Measurements from ENCODE around the gene PLA2G2F.

GRCh38 chr1:20142001-20142710 lies 3.0 kb downstream of the PLA2G2F start:
- TF ChIP-seq, protein P1, sequence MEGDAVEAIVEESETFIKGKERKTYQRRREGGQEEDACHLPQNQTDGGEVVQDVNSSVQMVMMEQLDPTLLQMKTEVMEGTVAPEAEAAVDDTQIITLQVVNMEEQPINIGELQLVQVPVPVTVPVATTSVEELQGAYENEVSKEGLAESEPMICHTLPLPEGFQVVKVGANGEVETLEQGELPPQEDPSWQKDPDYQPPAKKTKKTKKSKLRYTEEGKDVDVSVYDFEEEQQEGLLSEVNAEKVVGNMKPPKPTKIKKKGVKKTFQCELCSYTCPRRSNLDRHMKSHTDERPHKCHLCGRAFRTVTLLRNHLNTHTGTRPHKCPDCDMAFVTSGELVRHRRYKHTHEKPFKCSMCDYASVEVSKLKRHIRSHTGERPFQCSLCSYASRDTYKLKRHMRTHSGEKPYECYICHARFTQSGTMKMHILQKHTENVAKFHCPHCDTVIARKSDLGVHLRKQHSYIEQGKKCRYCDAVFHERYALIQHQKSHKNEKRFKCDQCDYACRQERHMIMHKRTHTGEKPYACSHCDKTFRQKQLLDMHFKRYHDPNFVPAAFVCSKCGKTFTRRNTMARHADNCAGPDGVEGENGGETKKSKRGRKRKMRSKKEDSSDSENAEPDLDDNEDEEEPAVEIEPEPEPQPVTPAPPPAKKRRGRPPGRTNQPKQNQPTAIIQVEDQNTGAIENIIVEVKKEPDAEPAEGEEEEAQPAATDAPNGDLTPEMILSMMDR (IDR thresholded peaks at IDR 0.05; ENCODE audit: insufficient read depth, low read length), result no peak
- TF ChIP-seq, protein P2, sequence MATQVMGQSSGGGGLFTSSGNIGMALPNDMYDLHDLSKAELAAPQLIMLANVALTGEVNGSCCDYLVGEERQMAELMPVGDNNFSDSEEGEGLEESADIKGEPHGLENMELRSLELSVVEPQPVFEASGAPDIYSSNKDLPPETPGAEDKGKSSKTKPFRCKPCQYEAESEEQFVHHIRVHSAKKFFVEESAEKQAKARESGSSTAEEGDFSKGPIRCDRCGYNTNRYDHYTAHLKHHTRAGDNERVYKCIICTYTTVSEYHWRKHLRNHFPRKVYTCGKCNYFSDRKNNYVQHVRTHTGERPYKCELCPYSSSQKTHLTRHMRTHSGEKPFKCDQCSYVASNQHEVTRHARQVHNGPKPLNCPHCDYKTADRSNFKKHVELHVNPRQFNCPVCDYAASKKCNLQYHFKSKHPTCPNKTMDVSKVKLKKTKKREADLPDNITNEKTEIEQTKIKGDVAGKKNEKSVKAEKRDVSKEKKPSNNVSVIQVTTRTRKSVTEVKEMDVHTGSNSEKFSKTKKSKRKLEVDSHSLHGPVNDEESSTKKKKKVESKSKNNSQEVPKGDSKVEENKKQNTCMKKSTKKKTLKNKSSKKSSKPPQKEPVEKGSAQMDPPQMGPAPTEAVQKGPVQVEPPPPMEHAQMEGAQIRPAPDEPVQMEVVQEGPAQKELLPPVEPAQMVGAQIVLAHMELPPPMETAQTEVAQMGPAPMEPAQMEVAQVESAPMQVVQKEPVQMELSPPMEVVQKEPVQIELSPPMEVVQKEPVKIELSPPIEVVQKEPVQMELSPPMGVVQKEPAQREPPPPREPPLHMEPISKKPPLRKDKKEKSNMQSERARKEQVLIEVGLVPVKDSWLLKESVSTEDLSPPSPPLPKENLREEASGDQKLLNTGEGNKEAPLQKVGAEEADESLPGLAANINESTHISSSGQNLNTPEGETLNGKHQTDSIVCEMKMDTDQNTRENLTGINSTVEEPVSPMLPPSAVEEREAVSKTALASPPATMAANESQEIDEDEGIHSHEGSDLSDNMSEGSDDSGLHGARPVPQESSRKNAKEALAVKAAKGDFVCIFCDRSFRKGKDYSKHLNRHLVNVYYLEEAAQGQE (IDR thresholded peaks at IDR 0.05; ENCODE audit: insufficient replicate concordance, low read depth), result no peak

All from HL-60 (cell line).